WTC11 (cell line): Measurements from ENCODE around the gene CHST15. TPM values are rescaled to one million over a fixed set of nuclear protein-coding genes. Genes with fewer than 3 reads are reported as not detected.

ENCODE experiments used
- ATAC-seq: fragments of 200-7000 bp; cut with Tn5 transposase; 2 replicates; pipeline ENCODE4 v1.10.0; 2021; ENCODE audit warnings: mild to moderate bottlenecking, moderate library complexity
- CTCF ChIA-PET: fragments of 300-600 bp; sonication (Branson Sonifier 250); formaldehyde crosslinking; loops from one replicate; lab custom pipeline; 2021; ENCODE audit warnings: antibody characterized with exemption; lab: Charles Lee
- POLR2A ChIA-PET: fragments of 350-600 bp; sonication (Branson Sonifier 250); formaldehyde crosslinking; loops from one replicate; lab custom pipeline; 2021; ENCODE audit warnings: antibody characterized with exemption; lab: Charles Lee
- DNase-seq: peaks from one replicate; pipeline ENCODE4 v3.0.0; 2021; ENCODE audit warnings: low spot score
- H3K27ac Mint-ChIP-seq: 2 replicates; pipeline ENCODE4 v1.8.0; 2021; ENCODE audit warnings: mixed read lengths
- H3K27me3 Mint-ChIP-seq: 2 replicates; pipeline ENCODE4 v1.8.0; 2021; ENCODE audit warnings: low read depth, mild to moderate bottlenecking, moderate library complexity, mixed read lengths
- H3K36me3 Mint-ChIP-seq: 2 replicates; pipeline ENCODE4 v1.8.0; 2021; ENCODE audit warnings: mixed read lengths
- H3K4me1 Mint-ChIP-seq: 2 replicates; pipeline ENCODE4 v1.8.0; 2022; ENCODE audit warnings: mixed read lengths
- H3K4me3 Mint-ChIP-seq: 2 replicates; pipeline ENCODE4 v1.8.0; 2021; ENCODE audit warnings: mild to moderate bottlenecking, moderate library complexity, mixed read lengths
- H3K9me3 Mint-ChIP-seq: 2 replicates; pipeline ENCODE4 v1.8.0; 2021; ENCODE audit warnings: mixed read lengths
- EMX1 ChIP-seq: fragments of 250-450 bp; sonication (Bioruptor Pico); IDR thresholded peaks from 2 replicates; pipeline ENCODE4 v1.8.0; 2021; ENCODE audit warnings: mild to moderate bottlenecking
- JUN ChIP-seq: sonication (generic); formaldehyde crosslinking; IDR thresholded peaks from 2 replicates; pipeline ENCODE4 v1.8.0; 2023; ENCODE audit warnings: mild to moderate bottlenecking, missing genetic modification reagents
- MXD4 ChIP-seq: fragments of 250-450 bp; sonication (Bioruptor Pico); IDR thresholded peaks from 2 replicates; pipeline ENCODE4 v1.8.0; 2021; ENCODE audit warnings: mild to moderate bottlenecking, moderate library complexity, borderline replicate concordance
- NFATC4 ChIP-seq: fragments of 250-450 bp; sonication (Bioruptor Pico); IDR thresholded peaks from 2 replicates; pipeline ENCODE4 v1.9.0; 2021; ENCODE audit warnings: mild to moderate bottlenecking
- SOX15 ChIP-seq: fragments of 250-450 bp; sonication (Bioruptor Pico); IDR thresholded peaks from 2 replicates; pipeline ENCODE4 v1.9.0; 2021; ENCODE audit warnings: mild to moderate bottlenecking
- TP53 ChIP-seq: sonication (generic); formaldehyde crosslinking; IDR thresholded peaks from 2 replicates; pipeline ENCODE4 v1.8.1; 2023; ENCODE audit warnings: mild to moderate bottlenecking, missing genetic modification reagents
- ZNF263 ChIP-seq: sonication (generic); formaldehyde crosslinking; IDR thresholded peaks from 2 replicates; pipeline ENCODE4 v1.8.1; 2022; ENCODE audit warnings: low read depth, mild to moderate bottlenecking, moderate library complexity, missing genetic modification reagents
- ZNF396 ChIP-seq: fragments of 250-450 bp; sonication (Bioruptor Pico); IDR thresholded peaks from 2 replicates; pipeline ENCODE4 v1.8.0; 2021; ENCODE audit warnings: mild to moderate bottlenecking, moderate library complexity, borderline replicate concordance
- total RNA-seq: library from RNA; stranded (reverse); gene quantifications from 3 replicates; pipeline ENCODE4 v1.2.3, GENCODE V29; 2021
- TF ChIP-seq, protein P1 (sequence below): sonication (generic); formaldehyde crosslinking; IDR thresholded peaks from 2 replicates; pipeline ENCODE4 v1.8.0; 2022; ENCODE audit warnings: missing genetic modification reagents
- TF ChIP-seq, protein P2 (sequence below): fragments of 250-450 bp; sonication (Bioruptor Pico); IDR thresholded peaks from 2 replicates; pipeline ENCODE4 v1.9.0; 2021; ENCODE audit warnings: mild to moderate bottlenecking
- TF ChIP-seq, protein P3 (sequence below): sonication (generic); formaldehyde crosslinking; IDR thresholded peaks from 2 replicates; pipeline ENCODE4 v1.8.1; 2023; ENCODE audit warnings: mild to moderate bottlenecking, missing genetic modification reagents
- TF ChIP-seq, protein P4 (sequence below): fragments of 250-450 bp; sonication (Bioruptor Pico); IDR thresholded peaks from 2 replicates; pipeline ENCODE4 v1.8.0; 2021; ENCODE audit warnings: mild to moderate bottlenecking
- TF ChIP-seq, protein P5 (sequence below): sonication (generic); formaldehyde crosslinking; IDR thresholded peaks from 2 replicates; pipeline ENCODE4 v1.8.1; 2023; ENCODE audit warnings: mild to moderate bottlenecking, moderate library complexity, missing genetic modification reagents
- TF ChIP-seq, protein P6 (sequence below): sonication (generic); formaldehyde crosslinking; conservative IDR thresholded peaks from 2 replicates; pipeline ENCODE4 v1.8.1; 2022; ENCODE audit warnings: mild to moderate bottlenecking, missing genetic modification reagents
- TF ChIP-seq, protein P7 (sequence below): fragments of 250-450 bp; sonication (Bioruptor Pico); conservative IDR thresholded peaks from 2 replicates; pipeline ENCODE4 v1.9.0; 2021; ENCODE audit warnings: mild to moderate bottlenecking

CHST15 gene
- total RNA-seq, 1 experiment from 2014 or later: 10.7 TPM

DNA sequence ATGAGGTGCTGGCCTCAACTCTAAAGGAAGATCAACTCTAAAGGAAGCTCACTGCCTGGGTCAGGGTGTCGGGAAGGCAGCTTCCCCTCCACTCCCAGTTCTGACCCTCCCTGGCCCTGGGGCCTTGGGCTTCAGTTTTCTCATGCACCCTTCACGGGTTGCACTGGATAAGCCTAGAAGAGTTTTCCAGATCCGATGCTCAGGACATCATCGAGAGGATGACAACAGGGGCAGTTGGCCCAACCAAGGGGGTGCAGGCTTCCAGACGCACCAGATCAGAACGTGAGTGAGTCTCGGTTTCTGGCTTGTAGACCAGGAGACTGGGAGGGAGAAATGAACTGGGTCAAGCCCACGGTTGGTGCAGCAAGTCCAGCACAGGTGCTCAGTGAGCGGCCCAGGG is 34.2 kb upstream of the CHST15 start:
- no peak for DNase-seq
- ATAC-seq: no peak
- CTCF ChIA-PET: interaction anchor here (1.0 to 2.4 kb wide), 2 partner anchors 75 to 132 kb away, joined by 3 to 21 read pairs; no protein-coding TSS in a partner anchor

More for the DNA sequence above, 34.2 kb upstream of the CHST15 start:
- H3K4me1 Mint-ChIP-seq: peaks cover 3% of the 10 kb centered on the region; the same call in 1 of the 2 replicates
- H3K27me3 Mint-ChIP-seq: peaks cover 6% of the 10 kb centered on the region
- TF ChIP-seq JUN (CRISPR knock-in tag) (no peak), EMX1 (CRISPR knock-in tag) (no peak), ZNF396 (CRISPR knock-in tag) (no peak), TP53 (CRISPR knock-in tag) (no peak), ZNF263 (CRISPR knock-in tag) (no peak), MXD4 (CRISPR knock-in tag) (no peak), NFATC4 (CRISPR knock-in tag) (no peak), SOX15 (CRISPR knock-in tag) (no peak)
- TF ChIP-seq, protein P1, sequence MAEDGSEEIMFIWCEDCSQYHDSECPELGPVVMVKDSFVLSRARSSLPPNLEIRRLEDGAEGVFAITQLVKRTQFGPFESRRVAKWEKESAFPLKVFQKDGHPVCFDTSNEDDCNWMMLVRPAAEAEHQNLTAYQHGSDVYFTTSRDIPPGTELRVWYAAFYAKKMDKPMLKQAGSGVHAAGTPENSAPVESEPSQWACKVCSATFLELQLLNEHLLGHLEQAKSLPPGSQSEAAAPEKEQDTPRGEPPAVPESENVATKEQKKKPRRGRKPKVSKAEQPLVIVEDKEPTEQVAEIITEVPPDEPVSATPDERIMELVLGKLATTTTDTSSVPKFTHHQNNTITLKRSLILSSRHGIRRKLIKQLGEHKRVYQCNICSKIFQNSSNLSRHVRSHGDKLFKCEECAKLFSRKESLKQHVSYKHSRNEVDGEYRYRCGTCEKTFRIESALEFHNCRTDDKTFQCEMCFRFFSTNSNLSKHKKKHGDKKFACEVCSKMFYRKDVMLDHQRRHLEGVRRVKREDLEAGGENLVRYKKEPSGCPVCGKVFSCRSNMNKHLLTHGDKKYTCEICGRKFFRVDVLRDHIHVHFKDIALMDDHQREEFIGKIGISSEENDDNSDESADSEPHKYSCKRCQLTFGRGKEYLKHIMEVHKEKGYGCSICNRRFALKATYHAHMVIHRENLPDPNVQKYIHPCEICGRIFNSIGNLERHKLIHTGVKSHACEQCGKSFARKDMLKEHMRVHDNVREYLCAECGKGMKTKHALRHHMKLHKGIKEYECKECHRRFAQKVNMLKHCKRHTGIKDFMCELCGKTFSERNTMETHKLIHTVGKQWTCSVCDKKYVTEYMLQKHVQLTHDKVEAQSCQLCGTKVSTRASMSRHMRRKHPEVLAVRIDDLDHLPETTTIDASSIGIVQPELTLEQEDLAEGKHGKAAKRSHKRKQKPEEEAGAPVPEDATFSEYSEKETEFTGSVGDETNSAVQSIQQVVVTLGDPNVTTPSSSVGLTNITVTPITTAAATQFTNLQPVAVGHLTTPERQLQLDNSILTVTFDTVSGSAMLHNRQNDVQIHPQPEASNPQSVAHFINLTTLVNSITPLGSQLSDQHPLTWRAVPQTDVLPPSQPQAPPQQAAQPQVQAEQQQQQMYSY (CRISPR knock-in tag): no peak
- TF ChIP-seq, protein P2, sequence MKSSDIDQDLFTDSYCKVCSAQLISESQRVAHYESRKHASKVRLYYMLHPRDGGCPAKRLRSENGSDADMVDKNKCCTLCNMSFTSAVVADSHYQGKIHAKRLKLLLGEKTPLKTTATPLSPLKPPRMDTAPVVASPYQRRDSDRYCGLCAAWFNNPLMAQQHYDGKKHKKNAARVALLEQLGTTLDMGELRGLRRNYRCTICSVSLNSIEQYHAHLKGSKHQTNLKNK: no peak
- TF ChIP-seq, protein P3, sequence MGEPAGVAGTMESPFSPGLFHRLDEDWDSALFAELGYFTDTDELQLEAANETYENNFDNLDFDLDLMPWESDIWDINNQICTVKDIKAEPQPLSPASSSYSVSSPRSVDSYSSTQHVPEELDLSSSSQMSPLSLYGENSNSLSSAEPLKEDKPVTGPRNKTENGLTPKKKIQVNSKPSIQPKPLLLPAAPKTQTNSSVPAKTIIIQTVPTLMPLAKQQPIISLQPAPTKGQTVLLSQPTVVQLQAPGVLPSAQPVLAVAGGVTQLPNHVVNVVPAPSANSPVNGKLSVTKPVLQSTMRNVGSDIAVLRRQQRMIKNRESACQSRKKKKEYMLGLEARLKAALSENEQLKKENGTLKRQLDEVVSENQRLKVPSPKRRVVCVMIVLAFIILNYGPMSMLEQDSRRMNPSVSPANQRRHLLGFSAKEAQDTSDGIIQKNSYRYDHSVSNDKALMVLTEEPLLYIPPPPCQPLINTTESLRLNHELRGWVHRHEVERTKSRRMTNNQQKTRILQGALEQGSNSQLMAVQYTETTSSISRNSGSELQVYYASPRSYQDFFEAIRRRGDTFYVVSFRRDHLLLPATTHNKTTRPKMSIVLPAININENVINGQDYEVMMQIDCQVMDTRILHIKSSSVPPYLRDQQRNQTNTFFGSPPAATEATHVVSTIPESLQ: no peak
- TF ChIP-seq, protein P4, sequence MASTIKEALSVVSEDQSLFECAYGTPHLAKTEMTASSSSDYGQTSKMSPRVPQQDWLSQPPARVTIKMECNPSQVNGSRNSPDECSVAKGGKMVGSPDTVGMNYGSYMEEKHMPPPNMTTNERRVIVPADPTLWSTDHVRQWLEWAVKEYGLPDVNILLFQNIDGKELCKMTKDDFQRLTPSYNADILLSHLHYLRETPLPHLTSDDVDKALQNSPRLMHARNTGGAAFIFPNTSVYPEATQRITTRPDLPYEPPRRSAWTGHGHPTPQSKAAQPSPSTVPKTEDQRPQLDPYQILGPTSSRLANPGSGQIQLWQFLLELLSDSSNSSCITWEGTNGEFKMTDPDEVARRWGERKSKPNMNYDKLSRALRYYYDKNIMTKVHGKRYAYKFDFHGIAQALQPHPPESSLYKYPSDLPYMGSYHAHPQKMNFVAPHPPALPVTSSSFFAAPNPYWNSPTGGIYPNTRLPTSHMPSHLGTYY (CRISPR knock-in tag): no peak
- TF ChIP-seq, protein P5, sequence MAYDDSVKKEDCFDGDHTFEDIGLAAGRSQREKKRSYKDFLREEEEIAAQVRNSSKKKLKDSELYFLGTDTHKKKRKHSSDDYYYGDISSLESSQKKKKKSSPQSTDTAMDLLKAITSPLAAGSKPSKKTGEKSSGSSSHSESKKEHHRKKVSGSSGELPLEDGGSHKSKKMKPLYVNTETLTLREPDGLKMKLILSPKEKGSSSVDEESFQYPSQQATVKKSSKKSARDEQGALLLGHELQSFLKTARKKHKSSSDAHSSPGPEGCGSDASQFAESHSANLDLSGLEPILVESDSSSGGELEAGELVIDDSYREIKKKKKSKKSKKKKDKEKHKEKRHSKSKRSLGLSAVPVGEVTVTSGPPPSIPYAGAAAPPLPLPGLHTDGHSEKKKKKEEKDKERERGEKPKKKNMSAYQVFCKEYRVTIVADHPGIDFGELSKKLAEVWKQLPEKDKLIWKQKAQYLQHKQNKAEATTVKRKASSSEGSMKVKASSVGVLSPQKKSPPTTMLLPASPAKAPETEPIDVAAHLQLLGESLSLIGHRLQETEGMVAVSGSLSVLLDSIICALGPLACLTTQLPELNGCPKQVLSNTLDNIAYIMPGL: no peak
- TF ChIP-seq, protein P6, sequence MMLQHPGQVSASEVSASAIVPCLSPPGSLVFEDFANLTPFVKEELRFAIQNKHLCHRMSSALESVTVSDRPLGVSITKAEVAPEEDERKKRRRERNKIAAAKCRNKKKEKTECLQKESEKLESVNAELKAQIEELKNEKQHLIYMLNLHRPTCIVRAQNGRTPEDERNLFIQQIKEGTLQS (CRISPR knock-in tag): no peak
- TF ChIP-seq, protein P7, sequence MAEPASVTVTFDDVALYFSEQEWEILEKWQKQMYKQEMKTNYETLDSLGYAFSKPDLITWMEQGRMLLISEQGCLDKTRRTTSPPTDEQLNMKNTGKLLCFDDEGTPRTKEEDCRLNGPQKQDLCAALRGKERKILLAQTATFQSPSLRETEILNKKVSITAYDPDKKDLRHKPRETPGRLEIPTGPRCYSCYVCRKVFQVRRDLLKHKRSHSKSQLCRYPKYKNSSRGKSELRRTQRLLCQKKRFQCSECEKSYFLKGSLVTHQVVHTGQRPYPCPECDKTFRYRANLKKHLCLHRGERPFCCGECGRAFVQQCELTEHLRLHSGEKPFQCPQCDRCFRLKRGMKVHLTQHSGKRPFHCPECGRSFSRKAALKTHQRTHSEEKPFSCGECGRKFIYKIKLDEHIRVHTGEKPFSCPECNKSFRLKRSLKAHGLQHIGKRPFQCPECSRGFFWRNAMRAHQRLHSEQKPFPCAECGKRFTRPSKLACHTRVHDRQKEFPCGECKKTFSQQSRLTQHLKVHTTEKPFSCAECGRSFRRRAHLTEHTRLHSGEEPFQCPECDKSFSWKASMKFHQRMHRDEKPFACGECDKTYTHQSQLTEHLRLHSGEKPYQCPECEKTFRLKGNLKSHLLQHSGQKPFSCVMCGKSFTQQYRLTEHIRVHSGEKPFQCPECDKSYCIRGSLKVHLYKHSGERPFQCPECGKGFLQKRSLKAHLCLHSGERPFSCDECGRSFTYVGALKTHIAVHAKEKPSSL (CRISPR knock-in tag): no peak
- H3K4me3 Mint-ChIP-seq: no peak overlapping the region
- POLR2A ChIA-PET: interaction anchor here (0.6 kb wide), 1 partner anchor 95 kb away, joined by 3 read pairs; no protein-coding TSS in a partner anchor
- H3K36me3 Mint-ChIP-seq: no peaks in the 10 kb centered on the region
- H3K27ac Mint-ChIP-seq: no peak overlapping the region
- H3K9me3 Mint-ChIP-seq: no peaks in the 10 kb centered on the region
